Measurements from ENCODE around the gene SIRT2. TPM values are rescaled to one million over a fixed set of nuclear protein-coding genes. Genes with fewer than 3 reads are reported as not detected.
A peak's percentile ranks its signal among the peaks of the same experiment; 100 is the strongest.

The SIRT2 gene
- total RNA-seq, 1 donor from 2014 or later: 10.9 TPM

DNA sequence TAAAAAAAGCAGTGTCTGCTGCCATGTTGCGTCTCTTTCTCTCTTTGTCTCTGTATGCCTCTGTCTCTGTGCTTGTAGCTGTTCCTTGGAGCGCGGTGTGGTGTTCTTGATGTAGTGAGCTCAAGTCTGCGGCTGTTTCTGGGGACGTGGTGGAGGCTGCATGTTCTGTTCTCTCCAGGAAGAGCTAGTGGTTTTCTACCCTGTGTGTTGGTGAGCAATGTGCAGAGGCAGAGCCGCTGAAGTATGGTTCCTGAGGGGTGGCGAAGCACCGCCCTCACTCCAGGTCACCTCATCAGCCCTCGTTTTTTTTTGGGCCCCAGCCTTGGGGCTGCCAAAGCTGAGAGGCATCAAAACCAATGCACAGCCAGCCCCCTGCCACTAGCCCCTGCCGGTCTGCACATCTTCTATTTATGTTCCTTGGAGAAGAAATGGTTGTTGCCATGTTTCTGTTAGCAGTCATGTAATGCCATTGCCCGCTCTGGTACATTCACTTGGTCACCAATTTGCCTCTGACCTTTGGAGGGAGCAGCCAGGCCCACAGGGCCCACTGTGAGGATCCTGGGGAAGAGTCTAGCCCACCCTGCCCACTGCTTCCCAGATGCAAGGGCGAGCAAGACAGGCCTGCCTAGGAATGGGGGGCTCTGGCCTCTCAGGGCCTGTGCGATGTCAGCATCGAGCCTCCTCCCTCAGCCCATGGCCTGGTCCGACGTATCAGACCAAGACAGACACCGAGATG is 56.8 kb downstream of the SIRT2 start:
- Mint-ChIP-seq H3K4me3 (no peak overlapping the region), H3K27me3 (ENCODE audit: insufficient read depth, low read depth) (no peaks in the 10 kb centered on the region), H3K4me1 (peaks cover 6% of the 10 kb centered on the region), H3K9me3 (no peaks in the 10 kb centered on the region), H3K27ac (no peak overlapping the region), H3K36me3 (peaks cover 59% of the 10 kb centered on the region)
- Histone ChIP-seq H3F3A (ENCODE audit: low read depth) (peaks cover 96% of the 10 kb centered on the region), H3K27me3 (no peaks in the 10 kb centered on the region), H3K9me3 (ENCODE audit: low read depth) (no peaks in the 10 kb centered on the region), H3K79me2 (ENCODE audit: low read depth) (peaks cover 71% of the 10 kb centered on the region), H3K9ac (no peak overlapping the region), H3K4me2 (no peak overlapping the region), H3K4me1 (peaks cover 3% of the 10 kb centered on the region), H4K20me1 (ENCODE audit: low read depth) (peaks cover 90% of the 10 kb centered on the region), H2AFZ (replicated peaks) (no peak overlapping the region), H3K36me3 (peaks cover 22% of the 10 kb centered on the region), H3K27ac (no peak overlapping the region), H3K4me3 (no peak overlapping the region)
- TF ChIP-seq EZH2phosphoT487 (IDR thresholded peaks at IDR 0.05) (no peak), EZH2 (IDR thresholded peaks at IDR 0.05) (no peak), CTCF (IDR thresholded peaks at IDR 0.05) (no peak)
- DNase-seq (ENCODE audit: low spot score): no peak

DNA sequence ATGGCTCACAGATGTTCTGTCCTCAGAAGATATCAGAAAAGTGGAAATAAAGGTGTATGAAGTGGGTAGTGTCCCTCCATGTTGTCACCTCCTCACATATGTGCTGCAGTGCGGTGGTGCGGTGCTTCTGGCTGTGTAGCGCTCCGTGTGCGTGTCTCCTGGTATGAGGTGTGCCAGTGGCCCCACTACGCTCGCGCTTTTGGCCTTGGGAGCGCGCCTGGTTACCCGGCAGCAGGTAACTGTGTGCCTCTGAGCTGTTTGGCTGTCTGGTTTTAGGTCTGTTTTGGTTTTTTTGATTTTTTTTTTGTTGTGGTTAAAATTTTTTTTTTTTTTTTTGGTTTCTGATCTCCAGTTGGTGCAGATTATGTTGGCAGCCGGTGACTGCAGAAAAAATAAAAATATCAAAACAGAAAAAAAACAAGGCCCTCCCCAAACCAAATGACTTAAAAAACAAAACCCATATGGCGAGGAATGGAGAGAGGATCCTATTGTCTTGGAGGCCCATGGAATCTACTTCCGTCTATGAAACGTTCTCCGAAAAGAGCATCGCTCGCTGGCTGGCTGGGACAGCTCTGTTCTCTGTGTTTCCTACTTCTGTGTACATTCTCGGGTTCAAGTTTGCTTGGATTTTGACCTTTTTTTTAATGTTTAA is 57.5 kb downstream of the SIRT2 start:
- Histone ChIP-seq H3K27me3 (no peaks in the 10 kb centered on the region), H4K20me1 (ENCODE audit: low read depth) (peaks cover 83% of the 10 kb centered on the region), H3K9me3 (ENCODE audit: low read depth) (no peaks in the 10 kb centered on the region), H3K79me2 (ENCODE audit: low read depth) (peaks cover 64% of the 10 kb centered on the region), H3K27ac (no peak overlapping the region), H3K4me2 (no peak overlapping the region), H3K9ac (no peak overlapping the region), H3K4me1 (no peaks in the 10 kb centered on the region), H3K36me3 (peaks cover 18% of the 10 kb centered on the region), H3K4me3 (no peak overlapping the region), H2AFZ (replicated peaks) (no peak overlapping the region), H3F3A (ENCODE audit: low read depth) (peaks cover 96% of the 10 kb centered on the region)
- no peak overlapping the region for H3K27ac Mint-ChIP-seq
- H3K9me3 Mint-ChIP-seq: no peaks in the 10 kb centered on the region
- no peak for DNase-seq (ENCODE audit: low spot score)
- TF ChIP-seq EZH2 (IDR thresholded peaks at IDR 0.05) (no peak), CTCF (IDR thresholded peaks at IDR 0.05) (no peak), EZH2phosphoT487 (IDR thresholded peaks at IDR 0.05) (no peak)
- peaks cover 61% of the 10 kb centered on the region for H3K36me3 Mint-ChIP-seq
- H3K4me3 Mint-ChIP-seq: peak overlapping the region; percentile 16
- H3K4me1 Mint-ChIP-seq: peaks cover 5% of the 10 kb centered on the region
- no peaks in the 10 kb centered on the region for H3K27me3 Mint-ChIP-seq (ENCODE audit: insufficient read depth, low read depth)

DNA sequence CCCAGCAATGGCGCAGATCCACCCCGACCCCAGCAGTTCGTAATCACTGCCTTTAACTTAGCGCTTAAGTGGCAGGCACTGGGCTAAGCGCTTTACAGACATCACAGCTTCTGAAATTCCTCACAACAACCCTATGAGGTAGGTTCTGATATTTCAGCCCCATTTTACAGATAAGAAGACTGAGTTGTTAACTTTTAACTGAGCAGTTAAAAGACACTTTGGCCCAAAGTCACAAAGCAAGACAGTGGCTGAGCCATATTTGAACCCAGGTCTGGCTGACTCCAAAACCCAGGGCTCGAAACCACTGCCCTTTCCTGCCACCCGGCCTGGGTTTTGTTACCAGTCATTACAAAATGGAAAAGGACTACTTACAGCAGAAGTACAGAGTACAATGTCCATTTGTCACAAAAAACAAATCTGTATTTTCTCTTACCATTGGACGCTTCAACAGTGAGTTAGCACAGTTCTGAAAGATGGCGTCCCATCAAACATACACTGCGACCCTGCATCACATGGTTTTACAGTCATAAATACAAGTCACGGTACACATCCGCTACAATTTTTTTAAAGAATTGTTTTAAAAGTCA is 58.1 kb downstream of the SIRT2 start:
- Mint-ChIP-seq H3K4me3 (no peak overlapping the region), H3K4me1 (peaks cover 4% of the 10 kb centered on the region), H3K27ac (peak overlapping the region; percentile 54), H3K36me3 (peaks cover 64% of the 10 kb centered on the region), H3K9me3 (no peaks in the 10 kb centered on the region), H3K27me3 (ENCODE audit: insufficient read depth, low read depth) (peaks cover under 1% of the 10 kb centered on the region)
- DNase-seq (ENCODE audit: low spot score): no peak
- TF ChIP-seq EZH2phosphoT487 (IDR thresholded peaks at IDR 0.05) (no peak), CTCF (IDR thresholded peaks at IDR 0.05) (no peak), EZH2 (IDR thresholded peaks at IDR 0.05) (no peak)
- Histone ChIP-seq H2AFZ (replicated peaks) (no peak overlapping the region), H3K9ac (no peak overlapping the region), H3K27me3 (no peaks in the 10 kb centered on the region), H3K4me1 (no peaks in the 10 kb centered on the region), H3K9me3 (ENCODE audit: low read depth) (no peaks in the 10 kb centered on the region), H3K4me3 (no peak overlapping the region), H3K36me3 (peaks cover 17% of the 10 kb centered on the region), H3K4me2 (no peak overlapping the region), H4K20me1 (ENCODE audit: low read depth) (peaks cover 81% of the 10 kb centered on the region), H3K79me2 (ENCODE audit: low read depth) (peaks cover 58% of the 10 kb centered on the region), H3F3A (ENCODE audit: low read depth) (peaks cover 97% of the 10 kb centered on the region), H3K27ac (peak overlapping the region; percentile 29)

Measured in neural progenitor cell (in vitro differentiated cells).